ENCODE data around the gene RTKN.

RTKN gene

GRCh38 chr2:74407682-74408081 is 34.1 kb downstream of the RTKN start:
- H3K9me3 ChIP-seq (ENCODE audit: insufficient read depth, low read depth, low read length): no peaks in the 10 kb centered on the region
- 88% methylated on average over 5 of the region's 5 CpGs for WGBS

DNA sequence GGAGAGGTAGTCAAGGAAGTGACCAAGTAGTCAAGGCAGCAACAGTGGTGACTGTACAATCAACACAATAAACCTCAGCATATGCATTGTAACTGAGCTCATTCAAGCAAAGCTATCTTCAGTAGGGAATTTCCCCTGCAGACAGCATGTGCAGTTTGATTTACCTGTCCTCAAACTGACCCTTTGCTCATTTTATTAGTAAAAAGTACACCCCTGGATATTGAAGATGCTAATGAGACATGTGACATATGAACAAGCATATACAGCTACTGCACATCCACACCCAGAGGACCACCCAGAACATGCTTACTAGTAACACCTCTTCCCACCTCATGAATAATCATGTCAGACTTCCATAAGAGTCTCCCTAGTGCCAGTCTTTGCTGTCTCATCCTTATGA is 35.7 kb downstream of the RTKN start:
- no peaks in the 10 kb centered on the region for H3K27me3 ChIP-seq (ENCODE audit: insufficient read depth, low read length)
- H3K36me3 ChIP-seq (ENCODE audit: insufficient read depth, low read length): no peaks in the 10 kb centered on the region
- H3K9ac ChIP-seq (ENCODE audit: low read depth, low read length): no peak overlapping the region
- no peaks in the 10 kb centered on the region for H3K4me1 ChIP-seq (ENCODE audit: insufficient read depth, low read length)
- no peaks in the 10 kb centered on the region for H3K9me3 ChIP-seq (ENCODE audit: insufficient read depth, low read depth, low read length)
- no peak overlapping the region for H3K4me3 ChIP-seq (ENCODE audit: low read length)
- H3K27ac ChIP-seq (ENCODE audit: low read depth, low read length): no peak overlapping the region

More at GRCh38 chr2:74407682-74408081, 34.1 kb downstream of the RTKN start:
- no peaks in the 10 kb centered on the region for H3K27me3 ChIP-seq (ENCODE audit: insufficient read depth, low read length)
- H3K36me3 ChIP-seq (ENCODE audit: insufficient read depth, low read length): no peaks in the 10 kb centered on the region
- H3K4me1 ChIP-seq (ENCODE audit: insufficient read depth, low read length): no peaks in the 10 kb centered on the region
- H3K9ac ChIP-seq (ENCODE audit: low read depth, low read length): no peak overlapping the region
- H3K4me3 ChIP-seq (ENCODE audit: low read length): no peak overlapping the region
- H3K27ac ChIP-seq (ENCODE audit: low read depth, low read length): no peak overlapping the region

GRCh38 chr2:74401891-74402290 is 39.8 kb downstream of the RTKN start:
- Histone ChIP-seq H3K4me1 (ENCODE audit: insufficient read depth, low read length) (no peaks in the 10 kb centered on the region), H3K4me3 (ENCODE audit: low read length) (no peak overlapping the region), H3K36me3 (ENCODE audit: insufficient read depth, low read length) (no peaks in the 10 kb centered on the region), H3K9me3 (ENCODE audit: insufficient read depth, low read depth, low read length) (no peaks in the 10 kb centered on the region), H3K9ac (ENCODE audit: low read depth, low read length) (no peak overlapping the region), H3K27ac (ENCODE audit: low read depth, low read length) (no peak overlapping the region), H3K27me3 (ENCODE audit: insufficient read depth, low read length) (no peaks in the 10 kb centered on the region)
- WGBS: 69% methylated on average over 1 of the region's 2 CpGs

DNA sequence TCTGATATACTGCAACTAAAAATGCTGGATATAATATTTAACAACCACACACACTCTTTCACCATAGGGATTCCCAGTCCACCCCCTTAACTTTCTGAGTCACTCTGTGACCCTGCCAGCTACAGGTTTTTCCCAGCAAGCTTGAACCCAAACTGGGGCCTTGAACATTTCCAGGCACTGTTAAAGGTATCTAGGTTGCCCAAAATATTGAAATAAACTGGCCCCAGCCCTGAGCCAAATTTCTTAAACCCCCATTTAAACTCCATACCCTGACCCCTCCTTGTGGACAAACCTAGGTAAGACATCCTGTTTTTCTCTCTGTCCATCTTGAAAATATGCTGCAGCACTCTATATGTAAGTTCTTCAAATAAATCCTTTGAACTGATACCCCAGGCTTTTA is 42.0 kb downstream of the RTKN start:
- Histone ChIP-seq H3K4me1 (ENCODE audit: insufficient read depth, low read length) (no peaks in the 10 kb centered on the region), H3K36me3 (ENCODE audit: insufficient read depth, low read length) (no peaks in the 10 kb centered on the region), H3K9ac (ENCODE audit: low read depth, low read length) (no peak overlapping the region), H3K27me3 (ENCODE audit: insufficient read depth, low read length) (no peaks in the 10 kb centered on the region), H3K9me3 (ENCODE audit: insufficient read depth, low read depth, low read length) (no peaks in the 10 kb centered on the region), H3K4me3 (ENCODE audit: low read length) (no peak overlapping the region), H3K27ac (ENCODE audit: low read depth, low read length) (no peak overlapping the region)

GRCh38 chr2:74396149-74396548 is 45.6 kb downstream of the RTKN start:
- Histone ChIP-seq H3K9me3 (ENCODE audit: insufficient read depth, low read depth, low read length) (no peaks in the 10 kb centered on the region), H3K4me3 (ENCODE audit: low read length) (no peak overlapping the region), H3K27me3 (ENCODE audit: insufficient read depth, low read length) (no peaks in the 10 kb centered on the region), H3K27ac (ENCODE audit: low read depth, low read length) (no peak overlapping the region), H3K4me1 (ENCODE audit: insufficient read depth, low read length) (peaks cover 3% of the 10 kb centered on the region), H3K9ac (ENCODE audit: low read depth, low read length) (no peak overlapping the region), H3K36me3 (ENCODE audit: insufficient read depth, low read length) (no peaks in the 10 kb centered on the region)
- WGBS: 98% methylated on average over 2 of the region's 2 CpGs

GRCh38 chr2:74393525-74393924 is 48.2 kb downstream of the RTKN start:
- H3K27ac ChIP-seq (ENCODE audit: low read depth, low read length): no peak overlapping the region
- no peak overlapping the region for H3K4me3 ChIP-seq (ENCODE audit: low read length)
- WGBS: 97% methylated on average over 1 of the region's 1 CpG
- H3K4me1 ChIP-seq (ENCODE audit: insufficient read depth, low read length): peaks cover 12% of the 10 kb centered on the region
- H3K9ac ChIP-seq (ENCODE audit: low read depth, low read length): no peak overlapping the region
- H3K36me3 ChIP-seq (ENCODE audit: insufficient read depth, low read length): no peaks in the 10 kb centered on the region
- H3K9me3 ChIP-seq (ENCODE audit: insufficient read depth, low read depth, low read length): no peaks in the 10 kb centered on the region
- H3K27me3 ChIP-seq (ENCODE audit: insufficient read depth, low read length): no peaks in the 10 kb centered on the region

GRCh38 chr2:74392449-74392743 is 49.3 kb downstream of the RTKN start:
- Histone ChIP-seq H3K4me3 (ENCODE audit: low read length) (peak overlapping the region; percentile 85), H3K4me1 (ENCODE audit: insufficient read depth, low read length) (peaks cover 12% of the 10 kb centered on the region), H3K9ac (ENCODE audit: low read depth, low read length) (peak overlapping the region; percentile 97; the same call in 1 of the 2 replicates), H3K27me3 (ENCODE audit: insufficient read depth, low read length) (no peaks in the 10 kb centered on the region), H3K36me3 (ENCODE audit: insufficient read depth, low read length) (no peaks in the 10 kb centered on the region), H3K9me3 (ENCODE audit: insufficient read depth, low read depth, low read length) (no peaks in the 10 kb centered on the region), H3K27ac (ENCODE audit: low read depth, low read length) (peak overlapping the region; percentile 23; the same call in 1 of the 2 replicates)
- WGBS: 85% methylated on average over 13 of the region's 13 CpGs

DNA sequence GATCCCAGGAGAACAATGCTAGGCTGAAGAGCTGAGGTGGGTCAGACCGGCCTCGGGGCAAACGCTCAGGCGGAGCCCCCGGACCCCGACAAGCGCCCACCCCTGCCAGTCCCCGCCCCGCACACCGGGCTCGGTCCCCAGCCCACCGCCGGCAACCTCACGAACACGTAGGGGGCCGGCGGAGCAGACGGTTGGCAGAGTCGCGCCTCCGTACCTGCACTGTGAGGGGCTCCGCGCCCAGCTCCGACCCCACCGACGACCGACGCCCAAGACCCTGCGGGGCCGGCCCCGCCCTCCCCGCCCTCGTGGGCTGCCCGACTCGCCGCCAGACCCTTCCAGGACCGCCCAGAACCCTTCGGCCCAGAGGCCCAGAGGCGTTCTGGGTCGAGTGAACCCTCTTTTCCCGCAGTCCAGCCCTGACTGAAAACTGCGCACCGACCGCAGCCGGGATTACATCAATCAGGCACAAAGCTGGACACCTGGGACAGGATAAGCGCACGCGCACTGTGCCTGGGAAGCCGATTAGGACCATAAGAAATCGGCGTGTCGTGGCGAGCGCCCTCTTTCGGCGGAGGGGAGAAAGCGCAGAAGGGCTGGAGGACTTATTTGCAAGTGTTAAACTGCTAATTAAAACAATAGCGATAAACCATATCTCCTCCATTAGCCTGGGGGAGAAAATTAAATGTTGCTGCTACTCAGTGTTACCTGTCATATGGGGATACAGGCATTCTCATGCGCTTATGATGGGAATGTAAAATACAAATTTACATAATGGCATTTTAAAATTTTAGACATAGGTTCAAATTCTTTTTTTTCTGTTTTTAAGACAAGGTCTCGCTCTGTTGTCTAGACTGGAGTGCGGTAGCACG is 49.9 kb downstream of the RTKN start:
- Histone ChIP-seq H3K9ac (ENCODE audit: low read depth, low read length) (peak overlapping the region; percentile 97), H3K27ac (ENCODE audit: low read depth, low read length) (peak overlapping the region; percentile 97), H3K36me3 (ENCODE audit: insufficient read depth, low read length) (no peaks in the 10 kb centered on the region), H3K27me3 (ENCODE audit: insufficient read depth, low read length) (no peaks in the 10 kb centered on the region), H3K4me1 (ENCODE audit: insufficient read depth, low read length) (peaks cover 12% of the 10 kb centered on the region), H3K9me3 (ENCODE audit: insufficient read depth, low read depth, low read length) (no peaks in the 10 kb centered on the region), H3K4me3 (ENCODE audit: low read length) (peak overlapping the region; percentile 85)
- 3% methylated on average over 60 of the region's 62 CpGs for WGBS

- Histone ChIP-seq H3K27me3 (ENCODE audit: insufficient read depth, low read length) (no peaks in the 10 kb centered on the region), H3K9ac (ENCODE audit: low read depth, low read length) (peak overlapping the region; percentile 97), H3K27ac (ENCODE audit: low read depth, low read length) (peak overlapping the region; percentile 97), H3K9me3 (ENCODE audit: insufficient read depth, low read depth, low read length) (no peaks in the 10 kb centered on the region), H3K36me3 (ENCODE audit: insufficient read depth, low read length) (no peaks in the 10 kb centered on the region), H3K4me1 (ENCODE audit: insufficient read depth, low read length) (peaks cover 12% of the 10 kb centered on the region), H3K4me3 (ENCODE audit: low read length) (peak overlapping the region; percentile 85)
- WGBS: under 1% methylated on average over 11 of the region's 11 CpGs
These were observed 50.5 kb downstream of the RTKN start for GRCh38 chr2:74391209-74391579.

GRCh38 chr2:74390606-74391005 is 51.1 kb downstream of the RTKN start:
- Histone ChIP-seq H3K27me3 (ENCODE audit: insufficient read depth, low read length) (no peaks in the 10 kb centered on the region), H3K4me1 (ENCODE audit: insufficient read depth, low read length) (peaks cover 12% of the 10 kb centered on the region), H3K4me3 (ENCODE audit: low read length) (peak overlapping the region; percentile 85), H3K36me3 (ENCODE audit: insufficient read depth, low read length) (peaks cover 3% of the 10 kb centered on the region), H3K9me3 (ENCODE audit: insufficient read depth, low read depth, low read length) (no peaks in the 10 kb centered on the region), H3K27ac (ENCODE audit: low read depth, low read length) (no peak overlapping the region), H3K9ac (ENCODE audit: low read depth, low read length) (peak overlapping the region; percentile 97; the same call in 1 of the 2 replicates)
- WGBS: 64% methylated on average over 5 of the region's 5 CpGs

DNA sequence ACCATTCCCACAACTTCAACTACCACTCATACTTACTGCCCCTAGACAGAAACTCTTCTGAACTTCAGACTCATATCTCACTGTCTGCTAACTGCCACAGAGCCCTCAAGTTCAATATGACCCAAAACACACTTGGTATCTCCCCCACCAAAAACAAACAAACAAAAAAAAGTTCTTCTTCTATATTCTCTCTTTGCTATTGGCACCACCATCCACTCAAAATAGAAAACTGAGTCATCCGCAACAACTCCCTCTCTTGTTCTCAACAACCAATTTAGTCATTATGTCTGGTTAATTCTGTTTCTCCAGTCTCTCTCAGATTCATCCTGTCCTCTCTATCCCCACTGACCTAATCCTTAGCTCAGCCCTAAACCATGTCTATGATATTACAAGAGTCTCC is 54.4 kb downstream of the RTKN start:
- no peaks in the 10 kb centered on the region for H3K9me3 ChIP-seq (ENCODE audit: insufficient read depth, low read depth, low read length)
- no peak overlapping the region for H3K4me3 ChIP-seq (ENCODE audit: low read length)
- no peak overlapping the region for H3K27ac ChIP-seq (ENCODE audit: low read depth, low read length)
- peaks cover 18% of the 10 kb centered on the region for H3K36me3 ChIP-seq (ENCODE audit: insufficient read depth, low read length)
- WGBS: 98% methylated on average over 1 of the region's 1 CpG
- H3K9ac ChIP-seq (ENCODE audit: low read depth, low read length): no peak overlapping the region
- no peaks in the 10 kb centered on the region for H3K27me3 ChIP-seq (ENCODE audit: insufficient read depth, low read length)
- H3K4me1 ChIP-seq (ENCODE audit: insufficient read depth, low read length): peaks cover 12% of the 10 kb centered on the region

DNA sequence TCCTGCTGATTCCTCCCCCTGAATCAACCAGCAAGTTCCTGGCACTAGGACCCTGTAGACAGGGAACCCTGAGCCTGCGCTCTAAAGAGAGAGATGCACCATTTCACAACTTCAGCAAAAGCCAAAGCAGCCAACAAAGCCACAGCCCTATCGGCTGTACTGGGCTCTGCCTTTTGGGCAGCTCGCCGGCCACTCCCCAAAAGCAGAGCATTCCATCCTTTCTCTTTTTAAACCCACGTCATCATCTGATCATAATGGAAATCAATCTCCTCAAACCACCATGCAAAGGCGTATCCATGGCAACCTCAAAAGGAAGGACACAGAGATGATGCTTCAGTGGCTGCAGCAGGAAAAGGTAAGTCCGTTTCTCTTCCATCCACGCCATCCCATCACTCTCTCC is 56.3 kb downstream of the RTKN start:
- H3K9me3 ChIP-seq (ENCODE audit: insufficient read depth, low read depth, low read length): no peaks in the 10 kb centered on the region
- no peaks in the 10 kb centered on the region for H3K27me3 ChIP-seq (ENCODE audit: insufficient read depth, low read length)
- peaks cover 9% of the 10 kb centered on the region for H3K4me1 ChIP-seq (ENCODE audit: insufficient read depth, low read length)
- peaks cover 18% of the 10 kb centered on the region for H3K36me3 ChIP-seq (ENCODE audit: insufficient read depth, low read length)
- WGBS: 90% methylated on average over 8 of the region's 8 CpGs
- H3K27ac ChIP-seq (ENCODE audit: low read depth, low read length): no peak overlapping the region
- no peak overlapping the region for H3K4me3 ChIP-seq (ENCODE audit: low read length)
- H3K9ac ChIP-seq (ENCODE audit: low read depth, low read length): no peak overlapping the region

All from HUES64 (cell line).